Colonic mucosa (tissue), 4 donors: ENCODE measurements around the gene SPAG7. TPM values are rescaled to one million over a fixed set of nuclear protein-coding genes. Genes with fewer than 3 reads are reported as not detected.
A peak's percentile ranks its signal among the peaks of the same experiment; 100 is the strongest.

Source experiments
- DNase-seq: peaks from one replicate; pipeline ENCODE4 v3.0.0-alpha.2; 2020
- H3K27ac ChIP-seq: fragments of 200-600 bp; one replicate; pipeline ENCODE4 v1.8.0; 2021
- H3K27me3 ChIP-seq: fragments of 200-600 bp; one replicate; pipeline ENCODE4 v1.8.0; 2021
- H3K36me3 ChIP-seq: fragments of 200-600 bp; one replicate; pipeline ENCODE4 v1.8.0; 2021
- H3K4me1 ChIP-seq: fragments of 200-600 bp; one replicate; pipeline ENCODE4 v1.8.0; 2021; ENCODE audit warnings: mild to moderate bottlenecking
- H3K4me3 ChIP-seq: fragments of 200-600 bp; one replicate; pipeline ENCODE4 v1.8.0; 2021
- H3K9ac ChIP-seq, 2 donors: one replicate each; pipeline ENCODE4 v1.7.0; 2013; ENCODE audit warnings: control low read depth in 2 of 2, low read depth in 2 of 2, low read length in 2 of 2
- H3K9me3 ChIP-seq: fragments of 200-600 bp; one replicate; pipeline ENCODE4 v1.8.0; 2021
- CTCF ChIP-seq: fragments of 200-600 bp; IDR thresholded peaks from one replicate; pipeline ENCODE4 v1.8.0; 2022; ENCODE audit warnings: antibody characterized with exemption, mild to moderate bottlenecking
- intact Hi-C: fragments of 100-400 bp; cut with DNase I; formaldehyde crosslinking; loops from one replicate; pipeline ENCODE4 v1.14.1; 2022
- total RNA-seq, 2 donors: library from RNA; stranded (reverse); fragmentation: NEBNext Ultra II Directional in 1 of 2; extraction: Animal tissue kit (Norgen Biotek cat#: 25700) in 1 of 2; gene quantifications; one replicate each; pipeline ENCODE4 v1.2.1, GENCODE V29; 2021
- donor health status: healthy.
- donor health status: DM: no; HTN: no; CAD: no.
- donor health status: DM: no; HTN: no; CAD: no.

The SPAG7 gene
- total RNA-seq, 2 donors from 2014 or later: 47.7 to 56.4 TPM

GRCh38 chr17:4945176-4945943 lies 22.3 kb downstream of the SPAG7 start:
- Histone ChIP-seq H3K27me3 (no peaks in the 10 kb centered on the region), H3K9ac (peak overlapping the region in 1 of 2 donors; percentile 68), H3K36me3 (peaks cover 14% of the 10 kb centered on the region), H3K4me1 (peaks cover 17% of the 10 kb centered on the region), H3K27ac (peak overlapping the region; percentile 98), H3K9me3 (no peaks in the 10 kb centered on the region), H3K4me3 (peak overlapping the region; percentile 89)
- intact Hi-C loops: no loop called here
- DNase-seq: peak; percentile 88
- TF ChIP-seq CTCF: no peak

- no peak overlapping the region for H3K4me3 ChIP-seq
- intact Hi-C loops: no loop called here
- TF ChIP-seq CTCF: no peak
- DNase-seq: no peak
- H3K9me3 ChIP-seq: no peaks in the 10 kb centered on the region
- peaks cover 14% of the 10 kb centered on the region for H3K36me3 ChIP-seq
- H3K9ac ChIP-seq: peak overlapping the region; percentile 37 to 68
- H3K27ac ChIP-seq: peak overlapping the region; percentile 98
- H3K4me1 ChIP-seq: peaks cover 17% of the 10 kb centered on the region
- H3K27me3 ChIP-seq: no peaks in the 10 kb centered on the region
Observed at GRCh38 chr17:4944554-4945175, 23.0 kb downstream of the SPAG7 start.

GRCh38 chr17:4944163-4944553 lies 23.5 kb downstream of the SPAG7 start:
- no peak for DNase-seq
- Histone ChIP-seq H3K9me3 (no peaks in the 10 kb centered on the region), H3K4me1 (peaks cover 17% of the 10 kb centered on the region), H3K27me3 (no peaks in the 10 kb centered on the region), H3K27ac (peak overlapping the region; percentile 98), H3K9ac (peak overlapping the region; percentile 37 to 68), H3K4me3 (no peak overlapping the region), H3K36me3 (peaks cover 14% of the 10 kb centered on the region)
- no peak for TF ChIP-seq CTCF
- intact Hi-C loops: no loop called here

GRCh38 chr17:4942760-4943508 lies 24.7 kb downstream of the SPAG7 start:
- peak overlapping the region in 1 of 2 donors; percentile 3 for H3K9ac ChIP-seq
- H3K4me3 ChIP-seq: no peak overlapping the region
- TF ChIP-seq CTCF: no peak
- no peaks in the 10 kb centered on the region for H3K9me3 ChIP-seq
- no peak overlapping the region for H3K27ac ChIP-seq
- no peaks in the 10 kb centered on the region for H3K27me3 ChIP-seq
- H3K4me1 ChIP-seq: peaks cover 23% of the 10 kb centered on the region
- DNase-seq: no peak
- H3K36me3 ChIP-seq: peaks cover 17% of the 10 kb centered on the region
- intact Hi-C loops: no loop called here

GRCh38 chr17:4941319-4941610 lies 26.4 kb downstream of the SPAG7 start:
- Histone ChIP-seq H3K4me1 (peaks cover 21% of the 10 kb centered on the region), H3K9me3 (no peaks in the 10 kb centered on the region), H3K36me3 (peaks cover 19% of the 10 kb centered on the region), H3K27me3 (no peaks in the 10 kb centered on the region), H3K27ac (peak overlapping the region; percentile 98), H3K4me3 (peak overlapping the region; percentile 70), H3K9ac (peak overlapping the region; percentile 96 to 99)
- DNase-seq: no peak
- intact Hi-C loops: no loop called here
- no peak for TF ChIP-seq CTCF
